Fibroblast of the aortic adventitia (primary cell): ENCODE data around the gene KCNJ10. TPM values are rescaled to one million over a fixed set of nuclear protein-coding genes. Genes with fewer than 3 reads are reported as not detected.

ENCODE experiments used
- DNase-seq: peaks from one replicate; pipeline ENCODE4 v3.0.0-alpha.2; 2010; ENCODE audit warnings: low read depth
- H3K4me3 ChIP-seq: 2 replicates; pipeline ENCODE4 v1.5.1; 2011; ENCODE audit warnings: low read depth, mild to moderate bottlenecking, control low read depth, low read length, moderate library complexity
- total RNA-seq: library from RNA; depleted of rRNA; stranded (reverse); fragments of >200 nt; gene quantifications from 2 replicates; pipeline ENCODE4 v1.2.3, GENCODE V29; 2012; ENCODE audit warnings: low replicate concordance
- TF ChIP-seq, protein P1 (sequence below): IDR thresholded peaks from 2 replicates; pipeline ENCODE4 v1.5.1; 2011; ENCODE audit warnings: mild to moderate bottlenecking, low read length, control low read depth, inconsistent platforms; ENCODE audit not compliant: insufficient read depth

KCNJ10 gene
- total RNA-seq, 1 donor, result not detected

DNA sequence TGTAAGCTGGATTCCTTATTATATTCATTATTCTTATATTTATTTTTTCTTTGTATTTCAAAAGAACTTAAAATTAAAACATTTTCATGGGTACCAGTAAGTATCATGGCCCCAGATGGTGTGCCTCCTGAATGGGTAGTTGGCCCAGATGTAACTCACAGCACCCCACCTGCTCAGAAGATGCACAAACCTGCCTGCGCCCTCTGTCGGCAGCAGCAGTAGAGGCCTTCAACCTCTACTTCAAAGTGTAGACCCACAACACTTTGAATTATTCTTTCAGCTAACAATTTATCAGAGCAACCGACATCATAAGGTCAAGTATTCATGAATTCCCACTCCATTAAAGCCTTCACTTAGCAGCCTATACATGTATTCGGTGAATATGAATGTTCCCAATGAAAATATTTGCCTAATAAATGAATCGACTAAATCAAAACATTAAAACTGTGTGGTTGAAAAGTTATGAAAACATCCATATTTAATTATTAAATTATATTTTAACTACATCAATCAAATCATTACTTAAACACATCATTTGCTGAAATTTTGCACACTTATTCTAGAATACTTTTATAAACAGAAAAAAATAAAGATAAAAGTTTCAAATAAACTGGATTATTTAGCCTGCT is 63.5 kb downstream of the KCNJ10 start:
- peak; percentile 70 for DNase-seq
- no peak overlapping the region for H3K4me3 ChIP-seq
- TF ChIP-seq, protein P1, sequence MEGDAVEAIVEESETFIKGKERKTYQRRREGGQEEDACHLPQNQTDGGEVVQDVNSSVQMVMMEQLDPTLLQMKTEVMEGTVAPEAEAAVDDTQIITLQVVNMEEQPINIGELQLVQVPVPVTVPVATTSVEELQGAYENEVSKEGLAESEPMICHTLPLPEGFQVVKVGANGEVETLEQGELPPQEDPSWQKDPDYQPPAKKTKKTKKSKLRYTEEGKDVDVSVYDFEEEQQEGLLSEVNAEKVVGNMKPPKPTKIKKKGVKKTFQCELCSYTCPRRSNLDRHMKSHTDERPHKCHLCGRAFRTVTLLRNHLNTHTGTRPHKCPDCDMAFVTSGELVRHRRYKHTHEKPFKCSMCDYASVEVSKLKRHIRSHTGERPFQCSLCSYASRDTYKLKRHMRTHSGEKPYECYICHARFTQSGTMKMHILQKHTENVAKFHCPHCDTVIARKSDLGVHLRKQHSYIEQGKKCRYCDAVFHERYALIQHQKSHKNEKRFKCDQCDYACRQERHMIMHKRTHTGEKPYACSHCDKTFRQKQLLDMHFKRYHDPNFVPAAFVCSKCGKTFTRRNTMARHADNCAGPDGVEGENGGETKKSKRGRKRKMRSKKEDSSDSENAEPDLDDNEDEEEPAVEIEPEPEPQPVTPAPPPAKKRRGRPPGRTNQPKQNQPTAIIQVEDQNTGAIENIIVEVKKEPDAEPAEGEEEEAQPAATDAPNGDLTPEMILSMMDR, result peak; percentile 98

DNA sequence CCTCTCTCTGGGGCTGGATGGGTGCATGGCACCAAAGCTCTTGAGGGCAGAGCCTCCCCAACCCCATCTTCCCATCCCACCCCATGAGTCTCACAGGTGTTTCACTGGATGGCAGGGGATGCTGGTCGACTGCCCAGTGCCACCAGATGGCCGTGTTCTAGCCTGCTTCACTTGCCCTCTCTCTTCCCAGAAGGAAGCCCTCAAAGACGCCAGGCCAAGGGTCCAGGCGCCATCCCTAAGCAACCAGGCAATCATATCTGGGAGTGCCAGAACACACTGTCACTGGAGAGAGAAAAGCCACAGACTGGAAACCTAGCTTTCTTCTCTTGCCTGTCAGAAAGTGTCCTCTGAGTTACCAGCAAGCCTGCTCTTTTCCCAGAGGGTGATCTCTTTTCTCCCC is 64.9 kb downstream of the KCNJ10 start:
- DNase-seq, result no peak
- TF ChIP-seq, protein P1, result no peak
- no peak overlapping the region for H3K4me3 ChIP-seq

DNA sequence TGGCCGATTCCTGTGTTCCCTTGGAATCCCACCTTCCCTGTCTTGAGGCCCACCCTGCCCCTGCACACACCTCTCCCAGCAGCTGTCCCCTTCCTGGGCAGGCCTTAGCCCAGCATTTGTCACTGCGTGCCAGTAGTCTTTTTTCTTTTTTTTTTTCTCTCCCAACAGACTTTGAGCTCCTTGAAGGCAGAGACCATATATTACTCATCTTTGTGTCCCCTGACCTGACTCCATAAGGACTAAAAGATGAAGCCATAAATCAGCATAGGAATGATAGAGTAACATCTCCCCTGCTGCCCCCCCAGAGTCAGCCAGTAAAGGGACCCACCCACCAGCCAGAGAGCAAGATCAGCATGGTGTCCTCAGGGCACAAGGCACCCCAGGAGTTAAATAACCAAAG is 65.5 kb downstream of the KCNJ10 start:
- TF ChIP-seq, protein P1, result no peak
- no peak overlapping the region for H3K4me3 ChIP-seq

GRCh38 chr1:160004001-160004400 is 66.0 kb downstream of the KCNJ10 start:
- TF ChIP-seq, protein P1, result no peak
- no peak for DNase-seq

More for the DNA sequence above, 65.5 kb downstream of the KCNJ10 start:
- DNase-seq, result no peak

GRCh38 chr1:160001440-160001839 is 68.5 kb downstream of the KCNJ10 start:
- TF ChIP-seq, protein P1, result no peak
- H3K4me3 ChIP-seq, result no peak overlapping the region
- DNase-seq, result no peak

More at GRCh38 chr1:160004001-160004400, 66.0 kb downstream of the KCNJ10 start:
- H3K4me3 ChIP-seq, result no peak overlapping the region

DNA sequence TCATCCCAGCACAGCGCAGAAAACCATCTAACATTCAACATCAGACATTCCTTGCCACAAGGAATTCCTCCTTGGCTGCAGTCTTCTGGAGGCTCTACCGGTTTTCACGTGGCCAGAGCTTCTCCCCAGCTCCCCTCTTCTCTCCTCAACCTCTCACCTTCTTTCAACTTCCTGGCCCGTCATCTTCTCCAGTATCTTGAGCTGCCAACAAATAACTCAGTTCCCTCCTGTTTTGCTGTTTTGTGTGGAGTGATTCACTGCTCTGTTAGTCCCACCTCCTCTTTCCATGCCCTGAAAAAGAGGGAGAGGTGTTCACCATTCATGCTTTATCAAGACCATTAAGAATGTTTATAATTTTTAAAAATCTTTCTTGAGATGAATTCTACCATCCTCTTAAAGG is 70.8 kb downstream of the KCNJ10 start:
- DNase-seq, result peak; percentile 43
- H3K4me3 ChIP-seq, result no peak overlapping the region

More for the DNA sequence above, 70.8 kb downstream of the KCNJ10 start:
- TF ChIP-seq, protein P1, result no peak
